Measurements from ENCODE around the gene ZFHX3. TPM values are rescaled to one million over a fixed set of nuclear protein-coding genes. Genes with fewer than 3 reads are reported as not detected.

The ZFHX3 gene
- total RNA-seq, 2 experiments from 2014 or later, result 0.63 to 0.64 TPM

- no peak overlapping the region for H3K27ac ChIP-seq (ENCODE audit: low read depth in 1 of 2, low read length in 2 of 2)
- ChIA-PET CTCF (no interaction called here), POLR2A (no interaction called here)
- ATAC-seq (ENCODE audit: poor library complexity) (no peak), DNase-seq (no peak)
- no peaks in the 10 kb centered on the region for H3K27me3 ChIP-seq (ENCODE audit: control insufficient read depth in 1 of 2, insufficient read depth in 2 of 2, low read length in 2 of 2)
- no peak for TF ChIP-seq CTCF (IDR thresholded peaks at IDR 0.05)
- H3K9me3 Mint-ChIP-seq, result no peaks in the 10 kb centered on the region
- no peak overlapping the region for H3K27ac Mint-ChIP-seq
- no peak overlapping the region for H3K4me3 ChIP-seq (ENCODE audit: low read length)
- H3K27me3 Mint-ChIP-seq, result peaks cover 3% of the 10 kb centered on the region
- H3K4me1 Mint-ChIP-seq (ENCODE audit: low read depth), result no peaks in the 10 kb centered on the region
- intact Hi-C loops (cut with DNase I, micrococcal nuclease), result no loop called here
- H3K4me3 Mint-ChIP-seq, result no peak overlapping the region
- H3K4me1 ChIP-seq (ENCODE audit: insufficient read depth, low read length), result no peaks in the 10 kb centered on the region
- no peaks in the 10 kb centered on the region for H3K36me3 Mint-ChIP-seq (ENCODE audit: low read depth)
- H3K36me3 ChIP-seq (ENCODE audit: insufficient read depth, low read length), result no peaks in the 10 kb centered on the region
- H3K9me3 ChIP-seq (ENCODE audit: control insufficient read depth in 1 of 2, insufficient read depth in 1 of 2, low read length in 2 of 2), result no peaks in the 10 kb centered on the region
Measured at GRCh38 chr16:72796222-72796621, 251.7 kb downstream of the ZFHX3 start.

- Mint-ChIP-seq H3K4me1 (ENCODE audit: low read depth) (no peaks in the 10 kb centered on the region), H3K27me3 (peaks cover 8% of the 10 kb centered on the region), H3K4me3 (no peak overlapping the region), H3K9me3 (no peaks in the 10 kb centered on the region), H3K27ac (no peak overlapping the region), H3K36me3 (ENCODE audit: low read depth) (no peaks in the 10 kb centered on the region)
- Histone ChIP-seq H3K4me1 (ENCODE audit: insufficient read depth, low read length) (no peaks in the 10 kb centered on the region), H3K27me3 (ENCODE audit: control insufficient read depth in 1 of 2, insufficient read depth in 2 of 2, low read length in 2 of 2) (no peaks in the 10 kb centered on the region), H3K27ac (ENCODE audit: low read depth in 1 of 2, low read length in 2 of 2) (no peak overlapping the region), H3K9me3 (ENCODE audit: control insufficient read depth in 1 of 2, insufficient read depth in 1 of 2, low read length in 2 of 2) (no peaks in the 10 kb centered on the region), H3K4me3 (ENCODE audit: low read length) (no peak overlapping the region), H3K36me3 (ENCODE audit: insufficient read depth, low read length) (no peaks in the 10 kb centered on the region)
- TF ChIP-seq CTCF (IDR thresholded peaks at IDR 0.05), result no peak
- CTCF ChIA-PET, result interaction anchor here (0.8 kb wide), 1 partner anchor 38 kb away, joined by 3 read pairs; no protein-coding TSS in a partner anchor
- POLR2A ChIA-PET, result no interaction called here
- DNase-seq (no peak), ATAC-seq (ENCODE audit: poor library complexity) (no peak)
- intact Hi-C loops (cut with DNase I, micrococcal nuclease), result no loop called here
Measured at GRCh38 chr16:72794986-72795385, 252.9 kb downstream of the ZFHX3 start.

- POLR2A ChIA-PET, result no interaction called here
- no peaks in the 10 kb centered on the region for H3K36me3 Mint-ChIP-seq (ENCODE audit: low read depth)
Measured at GRCh38 chr16:72794319-72794718, 253.6 kb downstream of the ZFHX3 start.

More at GRCh38 chr16:72794319-72794718, 253.6 kb downstream of the ZFHX3 start:
- Histone ChIP-seq H3K9me3 (ENCODE audit: control insufficient read depth in 1 of 2, insufficient read depth in 1 of 2, low read length in 2 of 2) (no peaks in the 10 kb centered on the region), H3K27ac (ENCODE audit: low read depth in 1 of 2, low read length in 2 of 2) (no peak overlapping the region), H3K4me3 (ENCODE audit: low read length) (no peak overlapping the region), H3K27me3 (ENCODE audit: control insufficient read depth in 1 of 2, insufficient read depth in 2 of 2, low read length in 2 of 2) (no peaks in the 10 kb centered on the region), H3K4me1 (ENCODE audit: insufficient read depth, low read length) (no peaks in the 10 kb centered on the region), H3K36me3 (ENCODE audit: insufficient read depth, low read length) (no peaks in the 10 kb centered on the region)
- ATAC-seq (ENCODE audit: poor library complexity) (no peak), DNase-seq (no peak)
- Mint-ChIP-seq H3K27me3 (peaks cover 10% of the 10 kb centered on the region), H3K27ac (no peak overlapping the region), H3K4me1 (ENCODE audit: low read depth) (no peaks in the 10 kb centered on the region), H3K4me3 (no peak overlapping the region), H3K9me3 (no peaks in the 10 kb centered on the region)
- TF ChIP-seq CTCF (IDR thresholded peaks at IDR 0.05), result no peak
- CTCF ChIA-PET, result no interaction called here
- intact Hi-C loops (cut with DNase I, micrococcal nuclease), result no loop called here

All from CD4-positive, alpha-beta T cell (primary cell).